GM19452 (cell line): ENCODE measurements around the gene MAP10.

Source experiments
- ATAC-seq: cut with Tn5 transposase; IDR thresholded peaks from one replicate; pipeline ENCODE4 v1.9.1; 2021; ENCODE audit not compliant: unreplicated experiment

MAP10 gene

DNA sequence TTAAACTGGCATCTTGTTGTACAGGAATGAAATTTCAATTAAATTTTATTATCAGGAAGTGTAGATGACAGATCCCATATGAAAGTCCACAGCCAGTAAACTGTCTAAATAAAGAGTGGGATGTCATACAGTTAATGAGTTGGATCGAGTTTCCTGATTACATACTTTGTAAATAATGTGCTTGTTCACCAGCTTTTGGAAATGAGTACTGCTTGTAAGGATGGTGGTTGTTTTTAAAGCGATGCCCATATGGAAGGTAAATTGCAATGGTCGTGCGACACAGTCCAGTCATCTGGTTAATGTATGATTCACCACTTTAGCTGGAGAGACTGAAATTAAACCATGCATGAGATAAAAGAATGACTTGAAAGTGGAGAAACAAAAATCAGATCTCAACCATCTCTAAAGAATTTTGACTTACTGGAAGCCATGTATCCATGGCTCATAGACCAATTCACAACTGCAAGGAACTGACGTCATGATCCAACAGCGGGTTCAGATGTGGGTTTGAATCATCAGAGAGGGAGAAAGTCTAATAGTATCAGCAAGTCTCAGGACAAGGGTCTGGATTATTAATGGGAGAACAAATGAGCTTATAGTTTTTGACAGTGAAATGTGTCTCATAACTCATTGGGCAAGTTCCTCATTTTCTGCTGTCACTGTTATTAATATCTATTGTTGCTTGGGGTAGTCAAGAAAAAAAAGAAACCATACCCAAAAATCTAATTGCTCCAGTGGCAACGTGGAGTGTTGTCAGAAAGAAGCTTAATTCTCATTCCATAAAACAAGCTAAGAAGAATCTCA is 49.0 kb downstream of the MAP10 start:
- no peak for ATAC-seq

DNA sequence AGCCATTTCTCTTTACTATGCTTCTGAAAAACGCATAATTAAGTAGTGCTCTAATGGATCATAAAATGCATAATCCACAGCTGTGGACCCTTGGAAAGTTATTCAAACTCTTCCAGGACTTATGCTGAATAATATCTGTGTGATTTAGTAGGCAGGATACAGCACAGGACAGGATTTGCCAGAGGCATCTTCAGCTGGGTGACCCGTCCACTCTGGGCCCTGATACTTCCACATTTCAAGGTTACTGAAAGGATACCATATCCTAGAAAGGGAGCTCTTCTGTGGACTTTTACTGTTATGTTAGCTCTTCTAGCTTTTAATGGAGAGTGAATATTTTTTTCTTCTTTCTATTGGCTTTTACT is 49.6 kb downstream of the MAP10 start:
- no peak for ATAC-seq

DNA sequence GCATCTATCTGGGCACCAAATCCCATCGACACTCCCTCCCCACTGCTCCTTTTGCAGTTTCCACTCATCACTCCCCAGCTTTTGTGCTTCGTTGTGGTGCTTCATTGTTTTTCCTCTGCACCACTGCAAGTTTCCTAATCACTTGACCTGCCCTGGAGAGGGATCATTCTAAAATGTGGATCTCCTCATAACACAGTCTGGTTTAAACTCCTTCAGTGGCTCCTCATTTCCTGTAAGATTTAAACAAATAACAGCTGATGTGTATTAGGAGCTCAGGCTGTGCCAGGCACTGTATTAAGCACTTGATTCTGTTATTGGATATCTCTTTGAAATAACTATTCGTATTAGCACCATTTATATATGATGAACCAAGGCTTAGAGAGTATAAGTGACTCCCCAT is 51.3 kb downstream of the MAP10 start:
- no peak for ATAC-seq
